GM12891 (cell line): Measurements from ENCODE around the gene MAS1L.

ENCODE experiments used
- POLR2A ChIP-seq: IDR thresholded peaks from 2 replicates; pipeline ENCODE4 v1.6.1; 2011; ENCODE audit warnings: low read depth, low read length, control low read depth
- SPI1 ChIP-seq: IDR thresholded peaks from 2 replicates; pipeline ENCODE4 v1.6.1; 2011; ENCODE audit warnings: low read depth, low read length, control low read depth
- TAF1 ChIP-seq: IDR thresholded peaks from 2 replicates; pipeline ENCODE4 v1.6.1; 2011; ENCODE audit warnings: low read depth, low read length, control low read depth

DNA sequence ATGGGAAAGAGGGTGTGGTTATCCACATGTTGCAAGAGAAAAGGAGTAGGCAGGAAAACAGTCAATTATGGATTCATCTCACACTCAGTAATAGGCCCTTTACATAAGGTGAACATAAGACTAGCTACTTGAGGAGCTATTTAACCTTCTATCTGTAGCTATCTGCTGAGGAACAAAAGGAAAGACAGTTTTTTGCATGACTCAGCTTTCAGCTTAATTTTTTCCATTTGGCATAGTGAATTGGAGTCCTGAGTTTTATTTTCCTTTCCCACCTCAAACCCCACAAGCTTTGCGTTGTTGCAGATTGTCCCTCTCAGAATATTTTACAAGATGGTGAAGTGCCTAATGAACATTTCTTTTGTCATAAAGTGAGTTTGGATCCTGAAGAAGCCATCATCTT, 39.4 kb upstream of the MAS1L start:
- TF ChIP-seq POLR2A: no peak
- no peak for TF ChIP-seq TAF1
- no peak for TF ChIP-seq SPI1
